ENCODE data around the gene ZNF625. TPM values are rescaled to one million over a fixed set of nuclear protein-coding genes. Genes with fewer than 3 reads are reported as not detected.

ZNF625 gene
- total and polyA plus RNA-seq, 2 experiments from 2014 or later = 12.9 to 18.6 TPM

Small RNA genes lying within 50 kb of the gene (small RNA-seq; reads per million reads assigned to genes)
- gene RNA5SP467 (ENCODE audit: low replicate concordance) = not detected

Other genes with a start within 250 kb of the ZNF625 start
- gene ZNF700, start 231.6 kb downstream of the ZNF625 start, total RNA-seq (2014; rRNA removed; shearing (Covaris generic)) = 9.3 and 13.6 TPM in 2 replicates
- gene ZNF700, start 231.6 kb downstream of the ZNF625 start, polyA plus RNA-seq (2016; fragmentation: Nextera tagmentation; extraction: Ambion mirVana) = 4.5 and 6.0 TPM in 2 replicates
- 0.87 and 2.2 TPM in 2 replicates for gene ZNF763, start 191.7 kb downstream of the ZNF625 start, total RNA-seq (2014; rRNA removed; shearing (Covaris generic))
- gene ZNF763, start 191.7 kb downstream of the ZNF625 start, polyA plus RNA-seq (2016; fragmentation: Nextera tagmentation; extraction: Ambion mirVana) = 0.61 and 1.7 TPM in 2 replicates
- gene ZNF433, start 121.1 kb downstream of the ZNF625 start, total RNA-seq (2014; rRNA removed; shearing (Covaris generic)) = 2.0 and 9.8 TPM in 2 replicates
- gene ZNF433, start 121.1 kb downstream of the ZNF625 start, polyA plus RNA-seq (2016; fragmentation: Nextera tagmentation; extraction: Ambion mirVana) = 3.4 and 4.1 TPM in 2 replicates
- 16.4 and 18.6 TPM in 2 replicates for gene ZNF878, start 103.8 kb downstream of the ZNF625 start, total RNA-seq (2014; rRNA removed; shearing (Covaris generic))
- gene ZNF878, start 103.8 kb downstream of the ZNF625 start, polyA plus RNA-seq (2016; fragmentation: Nextera tagmentation; extraction: Ambion mirVana) = 7.5 and 8.7 TPM in 2 replicates
- gene ZNF844, start 92.0 kb downstream of the ZNF625 start, total RNA-seq (2014; rRNA removed; shearing (Covaris generic)) = 9.7 and 10.5 TPM in 2 replicates
- gene ZNF844, start 92.0 kb downstream of the ZNF625 start, polyA plus RNA-seq (2016; fragmentation: Nextera tagmentation; extraction: Ambion mirVana) = 1.8 and 2.1 TPM in 2 replicates
- gene ZNF20, start 16.4 kb downstream of the ZNF625 start, total RNA-seq (2014; rRNA removed; shearing (Covaris generic)) = 7.5 and 15.7 TPM in 2 replicates
- 3.6 and 4.1 TPM in 2 replicates for gene ZNF20, start 16.4 kb downstream of the ZNF625 start, polyA plus RNA-seq (2016; fragmentation: Nextera tagmentation; extraction: Ambion mirVana)
- 6.7 and 7.1 TPM in 2 replicates for gene ZNF136, start 6.4 kb upstream of the ZNF625 start, total RNA-seq (2014; rRNA removed; shearing (Covaris generic))
- gene ZNF136, start 6.4 kb upstream of the ZNF625 start, polyA plus RNA-seq (2016; fragmentation: Nextera tagmentation; extraction: Ambion mirVana) = 3.9 and 5.6 TPM in 2 replicates
- gene ZNF44, start 138.1 kb upstream of the ZNF625 start, total RNA-seq (2014; rRNA removed; shearing (Covaris generic)) = 3.8 and 4.1 TPM in 2 replicates
- gene ZNF44, start 138.1 kb upstream of the ZNF625 start, polyA plus RNA-seq (2016; fragmentation: Nextera tagmentation; extraction: Ambion mirVana) = 3.4 and 4.3 TPM in 2 replicates
- 3.2 and 4.5 TPM in 2 replicates for gene ZNF563, start 176.9 kb upstream of the ZNF625 start, total RNA-seq (2014; rRNA removed; shearing (Covaris generic))
- 2.9 and 3.1 TPM in 2 replicates for gene ZNF563, start 176.9 kb upstream of the ZNF625 start, polyA plus RNA-seq (2016; fragmentation: Nextera tagmentation; extraction: Ambion mirVana)
- 1.0 and 3.6 TPM in 2 replicates for gene ZNF442, start 208.9 kb upstream of the ZNF625 start, total RNA-seq (2014; rRNA removed; shearing (Covaris generic))
- gene ZNF442, start 208.9 kb upstream of the ZNF625 start, polyA plus RNA-seq (2016; fragmentation: Nextera tagmentation; extraction: Ambion mirVana) = 0.71 and 1.2 TPM in 2 replicates
- 5.3 and 5.7 TPM in 2 replicates for gene ZNF799, start 244.5 kb upstream of the ZNF625 start, total RNA-seq (2014; rRNA removed; shearing (Covaris generic))
- 3.7 and 4.1 TPM in 2 replicates for gene ZNF799, start 244.5 kb upstream of the ZNF625 start, polyA plus RNA-seq (2016; fragmentation: Nextera tagmentation; extraction: Ambion mirVana)